RWPE2 (cell line): ENCODE data around the gene DPP9.

Experiments
- ATAC-seq: fragments of 200-7000 bp; cut with Tn5 transposase; 3 replicates; pipeline ENCODE4 v1.9.1; 2021; ENCODE audit warnings: low read depth
- DNase-seq: peaks from one replicate; pipeline ENCODE4 v3.0.0-alpha.2; 2020; ENCODE audit warnings: low spot score
- H3K27ac ChIP-seq: fragments of 450-650 bp; 2 replicates; pipeline ENCODE4 v1.5.1; 2017; ENCODE audit warnings: mild to moderate bottlenecking; ENCODE audit not compliant: poor library complexity, severe bottlenecking
- H3K27me3 ChIP-seq: fragments of 250-450 bp; sonication (Bioruptor Pico); 2 replicates; pipeline ENCODE4 v1.5.1; 2021; ENCODE audit warnings: mild to moderate bottlenecking, moderate library complexity; ENCODE audit not compliant: insufficient read depth, poor library complexity, severe bottlenecking
- H3K36me3 ChIP-seq: fragments of 250-450 bp; sonication (Bioruptor Pico); 2 replicates; pipeline ENCODE4 v1.5.1; 2020; ENCODE audit warnings: low read depth, mild to moderate bottlenecking, moderate library complexity
- H3K4me1 ChIP-seq: fragments of 250-450 bp; sonication (Bioruptor Pico); 2 replicates; pipeline ENCODE4 v1.5.1; 2021; ENCODE audit warnings: mild to moderate bottlenecking, moderate library complexity; ENCODE audit not compliant: insufficient read depth, poor library complexity, severe bottlenecking
- H3K4me3 ChIP-seq: fragments of 250-450 bp; sonication (Bioruptor Pico); 2 replicates; pipeline ENCODE4 v1.5.1; 2021; ENCODE audit warnings: mild to moderate bottlenecking, moderate library complexity; ENCODE audit not compliant: severe bottlenecking
- H3K9me3 ChIP-seq: fragments of 250-450 bp; sonication (Bioruptor Pico); 2 replicates; pipeline ENCODE4 v1.5.1; 2021; ENCODE audit warnings: mild to moderate bottlenecking, moderate library complexity; ENCODE audit not compliant: severe bottlenecking
- TF ChIP-seq, protein P1 (sequence below): fragments of 450-650 bp; IDR thresholded peaks from one replicate; pipeline ENCODE4 v1.5.1; 2017; ENCODE audit warnings: mild to moderate bottlenecking, moderate library complexity; ENCODE audit not compliant: poor library complexity, severe bottlenecking

Gene DPP9

DNA sequence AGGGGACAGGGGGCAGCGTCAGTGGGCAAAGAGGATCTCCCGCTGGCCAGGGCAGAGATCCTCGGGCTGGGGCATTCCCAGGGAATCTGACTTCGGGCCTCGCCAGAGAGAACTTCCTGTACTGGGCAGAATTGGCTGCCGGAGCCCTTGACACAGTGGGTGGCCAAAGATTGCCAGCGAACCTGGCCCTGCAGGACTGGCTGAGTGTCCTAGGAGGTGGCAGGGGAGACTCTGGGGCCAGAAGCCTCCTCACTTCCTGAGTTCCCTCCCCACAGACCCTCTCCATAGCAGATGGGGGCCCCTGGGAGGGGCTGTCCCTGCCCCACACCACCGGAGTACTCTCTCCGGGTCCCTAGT lies 19.3 kb downstream of the DPP9 start:
- TF ChIP-seq, protein P1, sequence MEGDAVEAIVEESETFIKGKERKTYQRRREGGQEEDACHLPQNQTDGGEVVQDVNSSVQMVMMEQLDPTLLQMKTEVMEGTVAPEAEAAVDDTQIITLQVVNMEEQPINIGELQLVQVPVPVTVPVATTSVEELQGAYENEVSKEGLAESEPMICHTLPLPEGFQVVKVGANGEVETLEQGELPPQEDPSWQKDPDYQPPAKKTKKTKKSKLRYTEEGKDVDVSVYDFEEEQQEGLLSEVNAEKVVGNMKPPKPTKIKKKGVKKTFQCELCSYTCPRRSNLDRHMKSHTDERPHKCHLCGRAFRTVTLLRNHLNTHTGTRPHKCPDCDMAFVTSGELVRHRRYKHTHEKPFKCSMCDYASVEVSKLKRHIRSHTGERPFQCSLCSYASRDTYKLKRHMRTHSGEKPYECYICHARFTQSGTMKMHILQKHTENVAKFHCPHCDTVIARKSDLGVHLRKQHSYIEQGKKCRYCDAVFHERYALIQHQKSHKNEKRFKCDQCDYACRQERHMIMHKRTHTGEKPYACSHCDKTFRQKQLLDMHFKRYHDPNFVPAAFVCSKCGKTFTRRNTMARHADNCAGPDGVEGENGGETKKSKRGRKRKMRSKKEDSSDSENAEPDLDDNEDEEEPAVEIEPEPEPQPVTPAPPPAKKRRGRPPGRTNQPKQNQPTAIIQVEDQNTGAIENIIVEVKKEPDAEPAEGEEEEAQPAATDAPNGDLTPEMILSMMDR = no peak
- Histone ChIP-seq H3K27ac (no peak overlapping the region), H3K27me3 (no peaks in the 10 kb centered on the region), H3K9me3 (no peaks in the 10 kb centered on the region), H3K36me3 (peaks cover 92% of the 10 kb centered on the region), H3K4me1 (peaks cover 9% of the 10 kb centered on the region), H3K4me3 (no peak overlapping the region)
- DNase-seq (no peak), ATAC-seq (no peak)

- TF ChIP-seq, protein P1 = no peak
- DNase-seq = no peak
- Histone ChIP-seq H3K4me3 (no peak overlapping the region), H3K36me3 (peaks cover 89% of the 10 kb centered on the region), H3K27me3 (no peaks in the 10 kb centered on the region), H3K9me3 (no peaks in the 10 kb centered on the region), H3K27ac (no peak overlapping the region), H3K4me1 (peaks cover 9% of the 10 kb centered on the region)
- no peak for ATAC-seq
These were observed 19.8 kb downstream of the DPP9 start for GRCh38 chr19:4703671-4704316.

- ATAC-seq (no peak), DNase-seq (no peak)
- H3K4me1 ChIP-seq = peaks cover 1% of the 10 kb centered on the region
- H3K9me3 ChIP-seq = no peaks in the 10 kb centered on the region
- TF ChIP-seq, protein P1 = no peak
- H3K4me3 ChIP-seq = no peak overlapping the region
- H3K27ac ChIP-seq = no peak overlapping the region
- peaks cover 89% of the 10 kb centered on the region for H3K36me3 ChIP-seq
- no peaks in the 10 kb centered on the region for H3K27me3 ChIP-seq
These were observed 20.9 kb downstream of the DPP9 start for GRCh38 chr19:4702764-4703163.

DNA sequence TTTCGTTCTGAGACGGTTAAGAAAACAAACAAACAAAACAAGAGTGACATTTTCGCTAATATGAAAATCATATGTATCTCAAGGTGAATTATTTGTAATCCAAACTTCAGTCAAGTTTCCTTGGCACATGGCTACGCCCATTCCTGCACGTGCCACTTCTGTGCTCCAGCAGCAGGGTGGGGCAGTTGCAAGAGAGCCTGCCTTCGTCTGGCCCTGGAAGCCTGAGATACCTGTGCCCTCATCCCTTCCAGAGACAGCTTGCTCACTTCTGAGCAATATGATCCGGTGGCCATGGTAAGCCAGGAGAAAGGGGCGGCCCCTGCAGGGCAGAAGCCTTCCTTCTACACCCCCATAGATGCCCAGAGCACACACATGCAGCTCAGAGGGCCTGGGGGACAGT lies 22.1 kb downstream of the DPP9 start:
- H3K4me1 ChIP-seq = peaks cover 10% of the 10 kb centered on the region
- H3K27me3 ChIP-seq = no peaks in the 10 kb centered on the region
- H3K27ac ChIP-seq = no peak overlapping the region
- TF ChIP-seq, protein P1 = no peak
- no peak overlapping the region for H3K4me3 ChIP-seq
- H3K36me3 ChIP-seq = peaks cover 91% of the 10 kb centered on the region
- H3K9me3 ChIP-seq = no peaks in the 10 kb centered on the region
- DNase-seq (no peak), ATAC-seq (no peak)

DNA sequence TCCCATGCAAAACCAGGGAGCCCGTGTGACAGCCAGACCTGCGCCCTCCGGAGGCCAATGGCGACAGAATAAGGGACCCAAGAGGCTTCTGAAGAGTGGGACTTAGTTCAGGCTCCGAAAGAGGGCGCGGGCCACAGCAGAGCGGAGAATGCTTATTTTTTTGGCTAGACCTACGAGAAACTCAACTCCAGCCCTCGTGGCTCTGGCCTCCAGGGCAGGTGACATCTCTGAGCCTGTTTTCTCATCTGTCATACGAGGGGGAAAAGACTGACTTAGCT lies 23.0 kb downstream of the DPP9 start:
- peaks cover 16% of the 10 kb centered on the region for H3K4me1 ChIP-seq
- no peaks in the 10 kb centered on the region for H3K27me3 ChIP-seq
- ATAC-seq (no peak), DNase-seq (no peak)
- no peak overlapping the region for H3K27ac ChIP-seq
- TF ChIP-seq, protein P1 = no peak
- H3K9me3 ChIP-seq = no peaks in the 10 kb centered on the region
- H3K36me3 ChIP-seq = peaks cover 94% of the 10 kb centered on the region
- no peak overlapping the region for H3K4me3 ChIP-seq
